Measurements from ENCODE around the gene SLC35D2.

Gene SLC35D2

GRCh38 chr9:96304230-96304629 lies 79.3 kb downstream of the SLC35D2 start:
- DNase-seq, result no peak

- DNase-seq, result no peak
These were observed 81.5 kb downstream of the SLC35D2 start, which contains the start of gene HSD17B3 for GRCh38 chr9:96302021-96302420. TSS of gene HSD17B3 (minus strand) at chr9:96302176. CDS start at chr9:96302104, 72 bp downstream.

- DNase-seq, result no peak
These were observed 83.7 kb downstream of the SLC35D2 start for GRCh38 chr9:96299823-96300222.

- no peak for DNase-seq
These were observed 89.4 kb downstream of the SLC35D2 start for GRCh38 chr9:96294159-96294545.

- DNase-seq, result no peak
These were observed 89.9 kb downstream of the SLC35D2 start for GRCh38 chr9:96293498-96294158.

- no peak for DNase-seq
These were observed 94.1 kb downstream of the SLC35D2 start for GRCh38 chr9:96289392-96289791.

GRCh38 chr9:96281641-96282040 lies 101.9 kb downstream of the SLC35D2 start:
- DNase-seq, result no peak

- no peak for DNase-seq
These were observed 103.6 kb downstream of the SLC35D2 start for GRCh38 chr9:96279932-96280331.

GRCh38 chr9:96274939-96275338 lies 108.6 kb downstream of the SLC35D2 start:
- no peak for DNase-seq
